DMS153 treated with DMSO at 0.1 percent for 48 hours (cell line): Measurements from ENCODE around the gene LENG9.
"Not testable (repeated sequence)": the region's sequence is repeated elsewhere in the genome, so short reads cannot be mapped to it uniquely, and the experiment has no call there.

Experiments
- DNase-seq: peaks from one replicate; lab custom pipeline; 2025; ENCODE audit not compliant: unreplicated experiment; lab: John Stamatoyannopoulos, UW

LENG9 gene

GRCh38 chr19:54459282-54460229, 4.0 kb downstream of the LENG9 start:
- no peak for DNase-seq

GRCh38 chr19:54458648-54459281, 4.8 kb downstream of the LENG9 start:
- DNase-seq = no peak

- no peak for DNase-seq
Measured at GRCh38 chr19:54457773-54458647, 5.6 kb downstream of the LENG9 start.

GRCh38 chr19:54456423-54457373, 6.9 kb downstream of the LENG9 start:
- DNase-seq = no peak

- DNase-seq = no peak
Measured at GRCh38 chr19:54455786-54456422, 7.7 kb downstream of the LENG9 start.

GRCh38 chr19:54454781-54455675, 8.6 kb downstream of the LENG9 start:
- DNase-seq = no peak

- no peak for DNase-seq
Measured at GRCh38 chr19:54453921-54454780, 9.4 kb downstream of the LENG9 start.

- DNase-seq = no peak
Measured at GRCh38 chr19:54452626-54453025, 11.0 kb downstream of the LENG9 start.

- no peak for DNase-seq
Measured at GRCh38 chr19:54451997-54452396, 11.6 kb downstream of the LENG9 start.

GRCh38 chr19:54451331-54451871, 12.2 kb downstream of the LENG9 start:
- no peak for DNase-seq

GRCh38 chr19:54449701-54450069, 13.9 kb downstream of the LENG9 start:
- no peak for DNase-seq

- peak; percentile 91 for DNase-seq
Measured at GRCh38 chr19:54448774-54449700, 14.5 kb downstream of the LENG9 start, which contains the start of gene LENG8. Gene LENG8 (plus strand): TSS chr19:54449199. CDS start chr19:54451345, 2,146 bp downstream.

- peak; percentile 14 for DNase-seq
Measured at GRCh38 chr19:54448040-54448773, 15.4 kb downstream of the LENG9 start.

GRCh38 chr19:54446349-54446748, 17.2 kb downstream of the LENG9 start:
- DNase-seq = not testable (repeated sequence)

GRCh38 chr19:54444737-54445136, 18.8 kb downstream of the LENG9 start:
- DNase-seq = no peak

- no peak for DNase-seq
Measured at GRCh38 chr19:54440641-54441040, 22.9 kb downstream of the LENG9 start.
